H1 (cell line): ENCODE data around the gene MBOAT1. TPM values are rescaled to one million over a fixed set of nuclear protein-coding genes. Genes with fewer than 3 reads are reported as not detected.

Experiments
- CREB1 ChIP-seq: IDR thresholded peaks from 2 replicates; pipeline ENCODE4 v1.6.1; 2012; ENCODE audit warnings: inconsistent platforms
- E2F6 ChIP-seq: IDR thresholded peaks from 2 replicates; pipeline ENCODE4 v1.6.1; 2012; ENCODE audit warnings: inconsistent platforms
- EP300 ChIP-seq, 2 experiments: IDR thresholded peaks; 1 replicate in 1 of 2; 2 replicates in 1 of 2; pipeline ENCODE4 v1.6.1; 2011 to 2012; ENCODE audit warnings: low read depth in 2 of 2, low read length in 2 of 2, mild to moderate bottlenecking in 2 of 2, borderline replicate concordance in 1 of 2, inconsistent platforms in 1 of 2, moderate library complexity in 1 of 2
- HDAC2 ChIP-seq, 2 experiments: fragments of 300-600 bp in 1 of 2; sonication (generic) in 1 of 2; IDR thresholded peaks; 2 replicates each; pipeline ENCODE4 v1.6.1; 2011 to 2012; ENCODE audit warnings: low read depth in 2 of 2, low read length in 2 of 2, mild to moderate bottlenecking in 2 of 2, moderate library complexity in 2 of 2, borderline replicate concordance in 1 of 2, inconsistent platforms in 1 of 2
- JUN ChIP-seq: IDR thresholded peaks from 2 replicates; pipeline ENCODE4 v1.6.1; 2011; ENCODE audit warnings: low read depth, mild to moderate bottlenecking, improper control_type of control experiment, low read length
- KDM5A ChIP-seq: fragments of 200-600 bp; IDR thresholded peaks from 2 replicates; pipeline ENCODE4 v1.7.1; 2012; ENCODE audit warnings: mild to moderate bottlenecking, low read length, inconsistent platforms, mixed read lengths
- POLR2A ChIP-seq, 2 experiments: IDR thresholded peaks; 1 replicate in 1 of 2; 2 replicates in 1 of 2; pipeline ENCODE4 v1.6.1; 2011; ENCODE audit warnings: low read depth in 2 of 2, low read length in 2 of 2, mild to moderate bottlenecking in 2 of 2; ENCODE audit errors: control extremely low read depth in 1 of 2
- RNF2 ChIP-seq: fragments of 200-900, 300-1000 bp; sonication (generic); IDR thresholded peaks from 2 replicates; pipeline ENCODE4 v1.7.1; 2016; ENCODE audit warnings: borderline replicate concordance, low read depth, mild to moderate bottlenecking, antibody characterized with exemption, low read length; ENCODE audit not compliant: poor library complexity, severe bottlenecking; ENCODE audit errors: missing control alignments
- TCF12 ChIP-seq: IDR thresholded peaks from 2 replicates; pipeline ENCODE4 v1.6.1; 2011; ENCODE audit warnings: low read depth, mild to moderate bottlenecking, low read length
- TEAD4 ChIP-seq: IDR thresholded peaks from 2 replicates; pipeline ENCODE4 v1.6.1; 2012; ENCODE audit warnings: low read depth, low read length, inconsistent platforms, mixed read lengths
- polyA plus RNA-seq, 7 experiments: library from polyadenylated mRNA; depleted of rRNA in 3 of 7; stranded (reverse) in 5 of 7; unstranded in 2 of 7; fragments of >200 nt in 5 of 7; fragments of 200-250 nt in 2 of 7; gene quantifications; 1 replicate in 5 of 7; 2 replicates in 1 of 7; 4 replicates in 1 of 7; pipeline versions ENCODE4 v1.2.1 to v1.2.3, GENCODE V29; 2011 to 2013; ENCODE audit warnings: missing spikeins in 2 of 7, mixed read lengths in 2 of 7
- total RNA-seq: library from RNA; stranded (reverse); fragmentation: NEBNext Ultra II Directional; extraction: Animal tissue kit (Norgen Biotek cat#: 25700); gene quantifications from 2 replicates; pipeline ENCODE4 v1.2.1, GENCODE V29; 2021
- TF ChIP-seq, protein P1 (sequence below): fragments of 300-600 bp; sonication (generic); IDR thresholded peaks from 2 replicates; pipeline ENCODE4 v1.7.1; 2012; ENCODE audit warnings: low read length, moderate library complexity, mild to moderate bottlenecking, inconsistent platforms; ENCODE audit not compliant: insufficient replicate concordance

MBOAT1 gene
- total and polyA plus RNA-seq, 2 of the 8 experiments (the other 6 are each of a cell fraction or from before 2014, with no cell fraction given), result 4.9 to 19.5 TPM

GRCh38 chr6:20162515-20162914, 49.8 kb downstream of the MBOAT1 start (continued):
- TF ChIP-seq, protein P1, sequence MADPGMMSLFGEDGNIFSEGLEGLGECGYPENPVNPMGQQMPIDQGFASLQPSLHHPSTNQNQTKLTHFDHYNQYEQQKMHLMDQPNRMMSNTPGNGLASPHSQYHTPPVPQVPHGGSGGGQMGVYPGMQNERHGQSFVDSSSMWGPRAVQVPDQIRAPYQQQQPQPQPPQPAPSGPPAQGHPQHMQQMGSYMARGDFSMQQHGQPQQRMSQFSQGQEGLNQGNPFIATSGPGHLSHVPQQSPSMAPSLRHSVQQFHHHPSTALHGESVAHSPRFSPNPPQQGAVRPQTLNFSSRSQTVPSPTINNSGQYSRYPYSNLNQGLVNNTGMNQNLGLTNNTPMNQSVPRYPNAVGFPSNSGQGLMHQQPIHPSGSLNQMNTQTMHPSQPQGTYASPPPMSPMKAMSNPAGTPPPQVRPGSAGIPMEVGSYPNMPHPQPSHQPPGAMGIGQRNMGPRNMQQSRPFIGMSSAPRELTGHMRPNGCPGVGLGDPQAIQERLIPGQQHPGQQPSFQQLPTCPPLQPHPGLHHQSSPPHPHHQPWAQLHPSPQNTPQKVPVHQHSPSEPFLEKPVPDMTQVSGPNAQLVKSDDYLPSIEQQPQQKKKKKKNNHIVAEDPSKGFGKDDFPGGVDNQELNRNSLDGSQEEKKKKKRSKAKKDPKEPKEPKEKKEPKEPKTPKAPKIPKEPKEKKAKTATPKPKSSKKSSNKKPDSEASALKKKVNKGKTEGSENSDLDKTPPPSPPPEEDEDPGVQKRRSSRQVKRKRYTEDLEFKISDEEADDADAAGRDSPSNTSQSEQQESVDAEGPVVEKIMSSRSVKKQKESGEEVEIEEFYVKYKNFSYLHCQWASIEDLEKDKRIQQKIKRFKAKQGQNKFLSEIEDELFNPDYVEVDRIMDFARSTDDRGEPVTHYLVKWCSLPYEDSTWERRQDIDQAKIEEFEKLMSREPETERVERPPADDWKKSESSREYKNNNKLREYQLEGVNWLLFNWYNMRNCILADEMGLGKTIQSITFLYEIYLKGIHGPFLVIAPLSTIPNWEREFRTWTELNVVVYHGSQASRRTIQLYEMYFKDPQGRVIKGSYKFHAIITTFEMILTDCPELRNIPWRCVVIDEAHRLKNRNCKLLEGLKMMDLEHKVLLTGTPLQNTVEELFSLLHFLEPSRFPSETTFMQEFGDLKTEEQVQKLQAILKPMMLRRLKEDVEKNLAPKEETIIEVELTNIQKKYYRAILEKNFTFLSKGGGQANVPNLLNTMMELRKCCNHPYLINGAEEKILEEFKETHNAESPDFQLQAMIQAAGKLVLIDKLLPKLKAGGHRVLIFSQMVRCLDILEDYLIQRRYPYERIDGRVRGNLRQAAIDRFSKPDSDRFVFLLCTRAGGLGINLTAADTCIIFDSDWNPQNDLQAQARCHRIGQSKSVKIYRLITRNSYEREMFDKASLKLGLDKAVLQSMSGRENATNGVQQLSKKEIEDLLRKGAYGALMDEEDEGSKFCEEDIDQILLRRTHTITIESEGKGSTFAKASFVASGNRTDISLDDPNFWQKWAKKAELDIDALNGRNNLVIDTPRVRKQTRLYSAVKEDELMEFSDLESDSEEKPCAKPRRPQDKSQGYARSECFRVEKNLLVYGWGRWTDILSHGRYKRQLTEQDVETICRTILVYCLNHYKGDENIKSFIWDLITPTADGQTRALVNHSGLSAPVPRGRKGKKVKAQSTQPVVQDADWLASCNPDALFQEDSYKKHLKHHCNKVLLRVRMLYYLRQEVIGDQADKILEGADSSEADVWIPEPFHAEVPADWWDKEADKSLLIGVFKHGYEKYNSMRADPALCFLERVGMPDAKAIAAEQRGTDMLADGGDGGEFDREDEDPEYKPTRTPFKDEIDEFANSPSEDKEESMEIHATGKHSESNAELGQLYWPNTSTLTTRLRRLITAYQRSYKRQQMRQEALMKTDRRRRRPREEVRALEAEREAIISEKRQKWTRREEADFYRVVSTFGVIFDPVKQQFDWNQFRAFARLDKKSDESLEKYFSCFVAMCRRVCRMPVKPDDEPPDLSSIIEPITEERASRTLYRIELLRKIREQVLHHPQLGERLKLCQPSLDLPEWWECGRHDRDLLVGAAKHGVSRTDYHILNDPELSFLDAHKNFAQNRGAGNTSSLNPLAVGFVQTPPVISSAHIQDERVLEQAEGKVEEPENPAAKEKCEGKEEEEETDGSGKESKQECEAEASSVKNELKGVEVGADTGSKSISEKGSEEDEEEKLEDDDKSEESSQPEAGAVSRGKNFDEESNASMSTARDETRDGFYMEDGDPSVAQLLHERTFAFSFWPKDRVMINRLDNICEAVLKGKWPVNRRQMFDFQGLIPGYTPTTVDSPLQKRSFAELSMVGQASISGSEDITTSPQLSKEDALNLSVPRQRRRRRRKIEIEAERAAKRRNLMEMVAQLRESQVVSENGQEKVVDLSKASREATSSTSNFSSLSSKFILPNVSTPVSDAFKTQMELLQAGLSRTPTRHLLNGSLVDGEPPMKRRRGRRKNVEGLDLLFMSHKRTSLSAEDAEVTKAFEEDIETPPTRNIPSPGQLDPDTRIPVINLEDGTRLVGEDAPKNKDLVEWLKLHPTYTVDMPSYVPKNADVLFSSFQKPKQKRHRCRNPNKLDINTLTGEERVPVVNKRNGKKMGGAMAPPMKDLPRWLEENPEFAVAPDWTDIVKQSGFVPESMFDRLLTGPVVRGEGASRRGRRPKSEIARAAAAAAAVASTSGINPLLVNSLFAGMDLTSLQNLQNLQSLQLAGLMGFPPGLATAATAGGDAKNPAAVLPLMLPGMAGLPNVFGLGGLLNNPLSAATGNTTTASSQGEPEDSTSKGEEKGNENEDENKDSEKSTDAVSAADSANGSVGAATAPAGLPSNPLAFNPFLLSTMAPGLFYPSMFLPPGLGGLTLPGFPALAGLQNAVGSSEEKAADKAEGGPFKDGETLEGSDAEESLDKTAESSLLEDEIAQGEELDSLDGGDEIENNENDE, result no peak
- TF ChIP-seq KDM5A (no peak), HDAC2 (IDR thresholded peaks at IDR 0.05; ENCODE audit: borderline replicate concordance in 1 of 2, low read depth in 2 of 2, low read length in 2 of 2) (no peak), JUN (no peak), TCF12 (no peak), TEAD4 (no peak), E2F6 (no peak), RNF2 (no peak), CREB1 (no peak), EP300 (IDR thresholded peaks at IDR 0.05; ENCODE audit: borderline replicate concordance in 1 of 2, low read depth in 2 of 2, low read length in 2 of 2) (no peak), POLR2A (IDR thresholded peaks at IDR 0.05; ENCODE audit: control extremely low read depth in 1 of 2, low read depth in 2 of 2, low read length in 2 of 2) (no peak)
